GM18870 (cell line): ENCODE data around the gene ZNF518A.
"Not testable (repeated sequence)": the region's sequence is repeated elsewhere in the genome, so short reads cannot be mapped to it uniquely, and the experiment has no call there.

Experiments used
- ATAC-seq: cut with Tn5 transposase; IDR thresholded peaks from one replicate; pipeline ENCODE4 v1.9.1; 2021; ENCODE audit warnings: moderate library complexity; ENCODE audit not compliant: unreplicated experiment

ZNF518A gene

DNA sequence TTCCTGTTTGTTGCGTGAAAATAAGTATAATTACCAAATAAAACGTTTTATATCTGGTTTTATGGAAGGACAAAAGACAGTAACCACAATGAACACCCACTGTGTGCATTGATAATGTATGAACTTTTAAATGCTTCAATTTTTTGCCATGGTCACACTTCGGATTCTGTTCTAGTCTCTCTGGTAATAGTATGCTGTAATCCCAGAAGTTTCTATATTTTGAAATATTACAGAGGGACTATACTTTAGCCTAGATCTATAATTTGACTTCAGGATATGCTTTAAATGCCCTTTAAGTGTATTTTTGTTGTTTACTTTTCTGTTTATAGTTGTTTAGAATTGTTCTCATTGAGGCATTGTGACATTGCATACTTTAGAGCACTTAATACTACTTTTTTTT, 1.5 kb downstream of the ZNF518A start:
- ATAC-seq = no peak

GRCh38 chr10:96133135-96133534, 3.0 kb downstream of the ZNF518A start:
- no peak for ATAC-seq

- no peak for ATAC-seq
These were observed 6.7 kb downstream of the ZNF518A start for GRCh38 chr10:96136810-96137209.

DNA sequence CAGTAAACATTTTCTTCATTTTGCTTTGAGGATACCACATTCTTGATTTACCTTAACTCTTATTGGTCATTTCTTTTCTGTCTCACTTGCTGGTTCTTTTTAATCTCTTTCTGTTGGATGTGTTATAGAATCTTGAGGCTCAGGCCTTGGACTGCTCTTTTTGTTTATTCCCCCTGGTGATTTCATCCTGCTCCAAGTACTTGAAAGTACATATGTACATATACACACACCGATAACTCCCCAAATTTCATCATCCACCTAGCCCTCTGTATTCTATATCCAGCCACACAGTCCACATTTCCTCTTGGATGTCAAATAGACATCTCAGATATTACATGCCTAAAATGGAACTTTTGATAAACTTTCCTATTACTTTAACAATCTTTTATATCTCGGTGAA, 7.5 kb downstream of the ZNF518A start:
- ATAC-seq = no peak

- peak; percentile 97 for ATAC-seq
These were observed 8.0 kb downstream of the ZNF518A start for GRCh38 chr10:96138102-96138501.

DNA sequence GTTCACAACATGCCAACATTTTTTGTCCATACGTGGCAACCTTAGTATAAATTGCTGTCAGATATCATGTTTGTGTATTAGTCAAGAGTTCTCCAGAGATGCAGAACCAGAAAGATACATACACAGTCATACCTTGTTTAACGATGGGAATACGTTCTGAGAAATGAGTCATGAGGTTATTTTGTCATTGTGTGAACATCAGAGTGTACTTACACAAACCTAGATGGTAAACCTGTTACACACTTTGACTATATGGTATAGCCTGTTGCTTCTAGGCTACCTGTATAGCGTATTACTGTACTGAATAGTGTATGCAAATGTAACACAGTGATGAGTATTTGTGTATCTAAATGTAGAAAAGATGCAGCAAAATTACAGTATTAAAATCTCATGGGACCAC, 22.3 kb downstream of the ZNF518A start:
- no peak for ATAC-seq

GRCh38 chr10:96153070-96153469, 23.0 kb downstream of the ZNF518A start:
- no peak for ATAC-seq

DNA sequence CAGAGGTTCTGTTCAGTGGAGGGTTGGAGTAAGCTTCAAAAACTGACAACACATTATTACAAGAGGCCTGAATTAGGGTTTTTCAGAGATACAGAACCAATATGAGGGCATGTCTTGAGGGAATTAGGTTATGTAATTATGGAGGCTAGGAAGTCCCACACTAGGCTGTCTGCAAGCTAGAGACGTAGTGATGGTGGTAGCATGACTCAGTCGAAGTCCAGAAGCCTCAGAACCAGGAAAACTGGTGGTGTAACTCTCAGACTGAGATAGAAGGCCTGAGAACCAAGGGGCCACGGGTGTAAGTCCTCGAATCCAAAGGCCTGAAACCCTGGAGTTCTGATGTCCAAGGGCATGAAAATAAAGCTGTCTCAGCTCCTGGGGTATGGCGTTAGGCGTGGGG, 35.6 kb downstream of the ZNF518A start:
- ATAC-seq = no peak

- no peak for ATAC-seq
These were observed 38.4 kb downstream of the ZNF518A start for GRCh38 chr10:96168546-96168945.

GRCh38 chr10:96170230-96170629, 40.1 kb downstream of the ZNF518A start:
- ATAC-seq = no peak

GRCh38 chr10:96172666-96173065, 42.6 kb downstream of the ZNF518A start:
- no peak for ATAC-seq

DNA sequence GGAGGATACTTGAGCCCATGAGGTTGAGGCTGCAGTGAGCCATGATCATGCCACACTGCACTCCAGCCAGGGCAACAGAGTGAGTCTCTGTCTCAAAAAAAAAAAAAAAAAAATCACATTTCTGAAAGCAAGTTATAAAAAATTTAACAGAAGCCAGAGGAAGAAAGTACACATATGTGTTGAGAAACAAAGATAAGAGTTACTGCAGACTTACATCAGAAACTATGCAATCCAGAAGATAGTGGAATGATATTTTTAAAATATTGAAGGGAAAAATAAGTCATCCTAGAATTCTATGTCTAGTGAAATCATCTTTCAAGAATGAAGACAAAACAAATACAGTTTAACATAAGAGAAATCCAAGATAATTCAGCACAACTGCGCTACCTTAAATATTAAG, 46.9 kb downstream of the ZNF518A start:
- no peak for ATAC-seq

GRCh38 chr10:96188421-96188820, 58.3 kb downstream of the ZNF518A start:
- ATAC-seq = no peak

- no peak for ATAC-seq
These were observed 58.8 kb downstream of the ZNF518A start for GRCh38 chr10:96188916-96189315.

- ATAC-seq = not testable (repeated sequence)
These were observed 59.4 kb downstream of the ZNF518A start for GRCh38 chr10:96189505-96189904.

- no peak for ATAC-seq
These were observed 71.4 kb downstream of the ZNF518A start for GRCh38 chr10:96201525-96201924.

- ATAC-seq = no peak
These were observed 75.5 kb downstream of the ZNF518A start for GRCh38 chr10:96205580-96205979.

DNA sequence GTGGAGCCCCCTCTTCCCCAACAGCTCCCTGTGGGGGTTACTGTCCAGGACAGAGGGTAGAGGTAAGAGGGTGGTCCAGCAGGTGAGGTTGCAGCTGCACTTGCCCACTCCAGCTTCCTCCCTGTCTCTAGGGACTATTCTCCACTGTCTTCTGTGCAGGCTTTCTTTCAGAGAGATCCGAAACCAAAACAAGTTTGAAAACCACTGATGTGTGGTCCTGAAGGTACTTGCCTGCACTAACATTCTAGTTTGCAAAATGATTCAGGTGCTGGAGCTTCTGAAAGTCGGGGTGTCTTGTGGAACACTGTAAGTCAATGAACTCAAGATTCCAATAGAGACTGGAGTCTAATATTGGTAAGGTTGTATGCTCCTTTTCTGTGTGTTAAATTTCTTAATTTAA, 78.2 kb downstream of the ZNF518A start:
- ATAC-seq = peak; percentile 75

- no peak for ATAC-seq
These were observed 78.8 kb downstream of the ZNF518A start for GRCh38 chr10:96208946-96209345.

- no peak for ATAC-seq
These were observed 81.7 kb downstream of the ZNF518A start for GRCh38 chr10:96211764-96212163.

GRCh38 chr10:96212911-96213310, 82.8 kb downstream of the ZNF518A start:
- ATAC-seq = no peak
